ENCODE data around the gene BCAR3. TPM values are rescaled to one million over a fixed set of nuclear protein-coding genes. Genes with fewer than 3 reads are reported as not detected.

Gene BCAR3
- total RNA-seq (ENCODE audit: low replicate concordance): 11.7 and 12.4 TPM in 2 replicates

GRCh38 chr1:93681101-93681988 lies at the start of gene BCAR3:
TSS of gene BCAR3 (minus strand) at chr1:93681837. CDS start at chr1:93674930, 6,907 bp downstream.
- H3K9me3 ChIP-seq (ENCODE audit: low read depth): no peaks in the 10 kb centered on the region
- peak within 1 kb of the TSS; percentile 8 for H3K9ac ChIP-seq
- TF ChIP-seq EZH2phosphoT487 (IDR thresholded peaks at IDR 0.05) (peak; percentile 24), EZH2 (IDR thresholded peaks at IDR 0.05) (no peak), CTCF (IDR thresholded peaks at IDR 0.05) (peak; percentile 39)
- H2AFZ ChIP-seq (replicated peaks): peak within 1 kb of the TSS; percentile 89
- H3K4me3 ChIP-seq: peak within 1 kb of the TSS; percentile 76
- Mint-ChIP-seq H3K9me3 (no peaks in the 10 kb centered on the region), H3K27me3 (ENCODE audit: insufficient read depth, low read depth) (peaks cover 9% of the 10 kb centered on the region), H3K4me3 (peak within 1 kb of the TSS; percentile 94), H3K36me3 (peaks cover 12% of the 10 kb centered on the region), H3K4me1 (peaks cover 37% of the 10 kb centered on the region), H3K27ac (peak within 1 kb of the TSS; percentile 89)
- peaks cover 39% of the 10 kb centered on the region for H3K79me2 ChIP-seq (ENCODE audit: low read depth)
- peak within 1 kb of the TSS; percentile 80 for H3K4me2 ChIP-seq
- H3K36me3 ChIP-seq: no peaks in the 10 kb centered on the region
- peaks cover 25% of the 10 kb centered on the region for H4K20me1 ChIP-seq (ENCODE audit: low read depth)
- peaks cover 38% of the 10 kb centered on the region for H3K27me3 ChIP-seq
- H3K27ac ChIP-seq: peak within 1 kb of the TSS; percentile 60
- peak; percentile 86 for DNase-seq (ENCODE audit: low spot score)
- H3F3A ChIP-seq (ENCODE audit: low read depth): peaks cover 16% of the 10 kb centered on the region
- H3K4me1 ChIP-seq: peaks cover 21% of the 10 kb centered on the region

- Mint-ChIP-seq H3K4me1 (peaks cover 56% of the 10 kb centered on the region), H3K27ac (peak overlapping the region; percentile 30), H3K36me3 (no peaks in the 10 kb centered on the region), H3K4me3 (no peak overlapping the region), H3K9me3 (peaks cover 3% of the 10 kb centered on the region), H3K27me3 (ENCODE audit: insufficient read depth, low read depth) (peaks cover 18% of the 10 kb centered on the region)
- Histone ChIP-seq H3F3A (ENCODE audit: low read depth) (peaks cover 25% of the 10 kb centered on the region), H3K4me2 (no peak overlapping the region), H3K27ac (no peak overlapping the region), H3K79me2 (ENCODE audit: low read depth) (no peaks in the 10 kb centered on the region), H2AFZ (replicated peaks) (no peak overlapping the region), H3K4me3 (no peak overlapping the region), H3K36me3 (no peaks in the 10 kb centered on the region), H3K27me3 (no peaks in the 10 kb centered on the region), H3K9ac (no peak overlapping the region), H3K9me3 (ENCODE audit: low read depth) (no peaks in the 10 kb centered on the region), H4K20me1 (ENCODE audit: low read depth) (no peaks in the 10 kb centered on the region), H3K4me1 (peaks cover 46% of the 10 kb centered on the region)
- DNase-seq (ENCODE audit: low spot score): no peak
- TF ChIP-seq EZH2 (IDR thresholded peaks at IDR 0.05) (no peak), CTCF (IDR thresholded peaks at IDR 0.05) (no peak), EZH2phosphoT487 (IDR thresholded peaks at IDR 0.05) (no peak)
Observed at GRCh38 chr1:93730621-93731020, 49.0 kb upstream of the BCAR3 start.

GRCh38 chr1:93729906-93730305 lies 48.3 kb upstream of the BCAR3 start:
- H3K9me3 Mint-ChIP-seq: peaks cover 3% of the 10 kb centered on the region
- no peak overlapping the region for H3K4me3 ChIP-seq
- no peak for TF ChIP-seq CTCF (IDR thresholded peaks at IDR 0.05)
- TF ChIP-seq EZH2phosphoT487 (IDR thresholded peaks at IDR 0.05): no peak
- TF ChIP-seq EZH2 (IDR thresholded peaks at IDR 0.05): no peak
- peaks cover 27% of the 10 kb centered on the region for H3F3A ChIP-seq (ENCODE audit: low read depth)
- no peaks in the 10 kb centered on the region for H3K79me2 ChIP-seq (ENCODE audit: low read depth)
- H3K27me3 Mint-ChIP-seq (ENCODE audit: insufficient read depth, low read depth): peaks cover 23% of the 10 kb centered on the region
- H3K4me2 ChIP-seq: no peak overlapping the region
- no peak overlapping the region for H2AFZ ChIP-seq (replicated peaks)
- no peaks in the 10 kb centered on the region for H3K9me3 ChIP-seq (ENCODE audit: low read depth)
- no peak overlapping the region for H3K4me3 Mint-ChIP-seq
- no peaks in the 10 kb centered on the region for H3K36me3 ChIP-seq
- peaks cover 48% of the 10 kb centered on the region for H3K4me1 ChIP-seq
- H3K9ac ChIP-seq: no peak overlapping the region
- no peak overlapping the region for H3K27ac Mint-ChIP-seq
- H3K27ac ChIP-seq: no peak overlapping the region
- no peak for DNase-seq (ENCODE audit: low spot score)
- H3K4me1 Mint-ChIP-seq: peaks cover 62% of the 10 kb centered on the region
- no peaks in the 10 kb centered on the region for H4K20me1 ChIP-seq (ENCODE audit: low read depth)
- no peaks in the 10 kb centered on the region for H3K36me3 Mint-ChIP-seq
- no peaks in the 10 kb centered on the region for H3K27me3 ChIP-seq
